Fibroblast of skin of left biceps (primary cell): Measurements from ENCODE around the gene KLK6.

Experiments
- DNase-seq, 2 experiments: peaks; one replicate each; pipeline ENCODE4 v3.0.0-alpha.2; 2013; ENCODE audit warnings: low read depth in 2 of 2

Gene KLK6

GRCh38 chr19:50969413-50969760 lies at the start of gene KLK6:
KLK6 (minus strand) TSS chr19:50969591; CDS start chr19:50968104, 1,487 bp downstream.
- DNase-seq, result no peak

GRCh38 chr19:51018745-51019543 lies 49.6 kb upstream of the KLK6 start:
- no peak for DNase-seq

- DNase-seq, result no peak
Measured at GRCh38 chr19:51016798-51017683, 47.6 kb upstream of the KLK6 start.

DNA sequence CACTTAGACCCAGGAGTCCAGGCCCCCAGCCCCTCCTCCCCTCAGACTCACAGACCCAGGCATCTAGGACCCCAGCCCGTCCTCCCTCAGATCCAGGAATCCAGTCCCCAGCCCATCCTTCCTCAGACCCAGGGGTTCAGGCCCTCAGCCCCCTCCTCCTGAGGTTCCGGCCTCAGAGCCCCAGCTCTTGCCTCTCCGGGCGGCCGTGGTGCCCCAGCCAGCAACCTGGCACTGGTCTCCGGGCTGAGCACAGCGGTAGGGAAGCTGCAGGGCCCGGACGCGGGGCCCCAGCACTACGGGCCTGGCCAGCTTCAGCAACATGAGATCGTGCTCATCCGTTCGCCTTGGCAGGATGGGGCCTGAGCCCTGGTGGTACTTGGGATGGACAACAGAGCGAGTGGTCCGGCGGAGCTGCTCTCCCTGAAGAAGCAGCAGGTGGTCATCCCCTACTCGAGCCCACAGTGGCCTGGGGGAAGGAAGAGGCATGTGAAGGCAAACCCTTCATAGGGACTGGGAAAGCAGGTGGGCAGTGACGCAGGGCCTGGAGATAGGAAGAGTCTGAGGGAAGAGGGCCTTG lies 46.4 kb upstream of the KLK6 start:
- DNase-seq, result no peak

- no peak for DNase-seq
Measured at GRCh38 chr19:51014242-51014641, 44.9 kb upstream of the KLK6 start.

GRCh38 chr19:51012661-51013190 lies 43.3 kb upstream of the KLK6 start:
- DNase-seq, result no peak

GRCh38 chr19:51010066-51010795 lies 40.8 kb upstream of the KLK6 start:
- no peak for DNase-seq

DNA sequence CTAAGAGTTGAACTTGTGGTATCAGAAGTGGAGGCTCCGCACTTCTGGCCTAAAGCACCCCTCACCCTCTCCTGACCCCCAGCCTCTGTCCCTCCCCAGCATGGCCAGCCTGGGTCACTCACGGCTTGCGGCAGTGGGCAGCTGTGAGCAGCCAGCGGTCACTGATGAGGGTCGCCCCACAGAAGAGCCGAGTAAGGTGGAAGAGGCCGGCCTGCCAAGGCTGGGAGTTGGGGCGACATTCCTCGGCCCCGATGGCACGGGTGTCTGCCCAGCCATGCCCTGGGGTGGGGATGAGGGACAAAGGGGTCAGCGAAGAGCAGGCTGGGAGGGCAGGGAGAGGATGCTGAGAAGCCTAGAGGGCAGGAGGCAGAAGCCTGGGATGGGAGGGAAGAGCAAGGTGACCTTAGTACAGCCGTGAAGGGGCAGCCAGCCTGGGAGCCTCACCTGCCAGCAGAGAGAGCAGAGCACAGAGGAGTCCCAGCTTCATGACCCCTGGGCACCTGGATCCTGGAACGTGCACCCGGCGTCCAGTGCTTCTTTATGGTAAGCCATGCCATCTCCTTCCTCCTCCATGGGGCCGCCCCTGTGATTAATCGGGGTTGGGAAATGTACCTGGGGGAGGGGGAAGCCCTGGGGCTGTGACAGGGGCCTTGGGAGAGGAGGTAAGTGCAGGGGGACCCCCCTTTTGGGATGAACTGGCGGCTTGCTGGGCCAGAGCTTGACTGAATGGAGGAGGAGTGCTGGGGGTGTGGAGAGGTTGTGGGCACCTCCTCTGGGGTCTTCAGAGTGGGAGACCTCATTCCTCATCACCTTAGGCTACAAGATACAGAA lies 39.9 kb upstream of the KLK6 start:
- DNase-seq, result no peak

- DNase-seq, result no peak
Measured at GRCh38 chr19:51007488-51007887, 38.1 kb upstream of the KLK6 start.

- no peak for DNase-seq
Measured at GRCh38 chr19:51006406-51006805, 37.0 kb upstream of the KLK6 start.

GRCh38 chr19:51005248-51005647 lies 35.9 kb upstream of the KLK6 start:
- no peak for DNase-seq

GRCh38 chr19:51003316-51003715 lies 33.9 kb upstream of the KLK6 start:
- DNase-seq, result no peak

- DNase-seq, result no peak
Measured at GRCh38 chr19:51002542-51003311, 33.3 kb upstream of the KLK6 start.

DNA sequence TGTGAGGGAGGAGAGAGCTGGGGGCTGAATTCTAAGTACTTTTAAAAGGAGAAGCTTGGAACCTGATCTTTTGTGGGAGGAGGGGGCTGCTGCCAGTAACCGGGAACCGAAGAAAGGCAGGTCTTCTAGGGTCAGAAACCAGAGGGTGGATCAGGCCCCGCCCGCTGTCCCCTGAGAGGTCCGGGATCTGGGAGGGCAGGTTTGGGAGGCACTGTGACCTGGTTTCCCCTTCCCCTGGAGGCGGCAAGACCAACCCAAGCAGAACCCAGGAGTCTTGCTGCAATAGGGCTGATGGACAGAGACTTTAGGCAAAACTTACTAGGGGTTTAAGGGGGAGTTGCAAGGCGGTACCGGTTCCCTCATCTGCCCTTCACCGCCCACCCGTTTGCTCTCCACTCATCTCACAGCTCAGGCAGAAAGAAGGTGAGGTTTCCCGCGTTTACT lies 32.7 kb upstream of the KLK6 start:
- no peak for DNase-seq

DNA sequence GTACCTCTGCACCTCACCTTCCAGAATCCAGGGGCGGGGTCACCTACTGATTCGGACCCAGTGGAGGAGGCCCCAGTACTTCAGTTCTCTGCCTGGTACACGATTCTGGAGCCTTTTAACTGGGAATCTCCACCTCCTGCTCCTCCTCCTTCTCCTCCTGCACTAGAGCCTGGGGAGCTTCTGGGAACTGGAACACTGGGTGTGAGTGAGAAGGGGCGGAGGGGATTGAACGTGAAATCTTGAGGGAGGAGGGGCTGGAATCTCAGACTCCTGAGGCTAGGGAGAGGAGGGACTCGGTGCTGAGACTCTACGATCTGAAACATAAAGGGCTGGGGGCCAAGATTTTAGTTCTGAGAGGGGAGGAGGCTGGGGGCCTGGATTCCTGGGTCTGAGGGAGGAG lies 32.1 kb upstream of the KLK6 start, which contains the start of gene KLK8:
Gene KLK8 (minus strand): TSS at position 90 of the 400 bp plus-strand sequence. CDS start 437 bp downstream, outside the sequence.
- no peak for DNase-seq

- DNase-seq, result no peak
Measured at GRCh38 chr19:51000981-51001380, 31.6 kb upstream of the KLK6 start.

DNA sequence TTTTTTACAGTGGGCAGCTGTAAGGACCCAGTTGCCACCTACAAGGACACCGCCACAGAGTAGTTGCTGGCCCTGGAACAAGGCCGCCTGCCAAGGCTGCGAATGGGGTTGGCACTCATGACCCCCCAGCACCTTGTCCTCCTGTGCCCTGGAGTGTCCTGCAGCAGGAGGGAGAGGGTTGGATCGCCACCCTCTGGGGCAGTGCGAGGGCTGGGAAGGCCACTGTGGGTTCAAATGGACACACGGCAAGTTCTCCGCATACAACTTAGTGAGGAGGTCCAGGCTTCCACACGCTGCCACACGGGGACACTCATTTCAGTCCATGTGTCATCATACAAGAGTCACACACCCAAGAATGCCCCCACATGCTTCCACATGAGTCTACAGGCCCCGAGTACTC lies 31.0 kb upstream of the KLK6 start:
- DNase-seq, result no peak

DNA sequence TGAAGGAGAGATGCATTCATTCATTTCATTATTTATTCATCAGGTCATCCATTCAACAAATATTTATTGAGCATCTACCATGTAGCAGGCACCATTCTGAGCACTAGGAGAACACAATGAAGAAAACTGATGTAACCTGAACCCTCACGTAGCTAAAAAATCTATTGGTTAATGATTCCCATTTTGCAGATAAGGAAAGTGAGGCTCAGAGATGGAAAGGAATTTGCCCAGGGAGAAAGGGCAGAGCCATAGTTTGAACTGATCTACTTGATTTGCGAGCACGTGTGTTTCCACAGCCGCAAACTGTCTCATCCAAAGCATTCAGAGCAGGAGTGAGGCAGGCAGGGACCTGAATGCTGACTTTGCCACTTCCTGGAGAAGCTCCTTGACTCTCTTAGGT lies 29.3 kb upstream of the KLK6 start:
- DNase-seq, result no peak

- DNase-seq, result no peak
Measured at GRCh38 chr19:50998061-50998460, 28.7 kb upstream of the KLK6 start.

GRCh38 chr19:50994129-50994528 lies 24.7 kb upstream of the KLK6 start:
- DNase-seq, result no peak
